Choroid plexus epithelial cell (primary cell): ENCODE data around the gene PDE2A.

Experiments
- DNase-seq: peaks from one replicate; pipeline ENCODE4 v3.0.0-alpha.2; 2010; ENCODE audit warnings: low read depth
- H3K4me3 ChIP-seq: 2 replicates; pipeline ENCODE4 v1.5.1; 2011; ENCODE audit warnings: low read depth, mild to moderate bottlenecking, control low read depth, low read length, moderate library complexity
- TF ChIP-seq, protein P1 (sequence below): conservative IDR thresholded peaks from 2 replicates; pipeline ENCODE4 v1.5.1; 2011; ENCODE audit warnings: low read depth, mild to moderate bottlenecking, control low read depth, inconsistent platforms, low read length, moderate library complexity

PDE2A gene

GRCh38 chr11:72581067-72581466 lies 93.2 kb downstream of the PDE2A start:
- DNase-seq, result no peak
- TF ChIP-seq, protein P1, sequence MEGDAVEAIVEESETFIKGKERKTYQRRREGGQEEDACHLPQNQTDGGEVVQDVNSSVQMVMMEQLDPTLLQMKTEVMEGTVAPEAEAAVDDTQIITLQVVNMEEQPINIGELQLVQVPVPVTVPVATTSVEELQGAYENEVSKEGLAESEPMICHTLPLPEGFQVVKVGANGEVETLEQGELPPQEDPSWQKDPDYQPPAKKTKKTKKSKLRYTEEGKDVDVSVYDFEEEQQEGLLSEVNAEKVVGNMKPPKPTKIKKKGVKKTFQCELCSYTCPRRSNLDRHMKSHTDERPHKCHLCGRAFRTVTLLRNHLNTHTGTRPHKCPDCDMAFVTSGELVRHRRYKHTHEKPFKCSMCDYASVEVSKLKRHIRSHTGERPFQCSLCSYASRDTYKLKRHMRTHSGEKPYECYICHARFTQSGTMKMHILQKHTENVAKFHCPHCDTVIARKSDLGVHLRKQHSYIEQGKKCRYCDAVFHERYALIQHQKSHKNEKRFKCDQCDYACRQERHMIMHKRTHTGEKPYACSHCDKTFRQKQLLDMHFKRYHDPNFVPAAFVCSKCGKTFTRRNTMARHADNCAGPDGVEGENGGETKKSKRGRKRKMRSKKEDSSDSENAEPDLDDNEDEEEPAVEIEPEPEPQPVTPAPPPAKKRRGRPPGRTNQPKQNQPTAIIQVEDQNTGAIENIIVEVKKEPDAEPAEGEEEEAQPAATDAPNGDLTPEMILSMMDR, result no peak
- H3K4me3 ChIP-seq, result no peak overlapping the region

GRCh38 chr11:72580642-72580950 lies 93.6 kb downstream of the PDE2A start:
- H3K4me3 ChIP-seq, result no peak overlapping the region
- TF ChIP-seq, protein P1, result no peak
- DNase-seq, result no peak

DNA sequence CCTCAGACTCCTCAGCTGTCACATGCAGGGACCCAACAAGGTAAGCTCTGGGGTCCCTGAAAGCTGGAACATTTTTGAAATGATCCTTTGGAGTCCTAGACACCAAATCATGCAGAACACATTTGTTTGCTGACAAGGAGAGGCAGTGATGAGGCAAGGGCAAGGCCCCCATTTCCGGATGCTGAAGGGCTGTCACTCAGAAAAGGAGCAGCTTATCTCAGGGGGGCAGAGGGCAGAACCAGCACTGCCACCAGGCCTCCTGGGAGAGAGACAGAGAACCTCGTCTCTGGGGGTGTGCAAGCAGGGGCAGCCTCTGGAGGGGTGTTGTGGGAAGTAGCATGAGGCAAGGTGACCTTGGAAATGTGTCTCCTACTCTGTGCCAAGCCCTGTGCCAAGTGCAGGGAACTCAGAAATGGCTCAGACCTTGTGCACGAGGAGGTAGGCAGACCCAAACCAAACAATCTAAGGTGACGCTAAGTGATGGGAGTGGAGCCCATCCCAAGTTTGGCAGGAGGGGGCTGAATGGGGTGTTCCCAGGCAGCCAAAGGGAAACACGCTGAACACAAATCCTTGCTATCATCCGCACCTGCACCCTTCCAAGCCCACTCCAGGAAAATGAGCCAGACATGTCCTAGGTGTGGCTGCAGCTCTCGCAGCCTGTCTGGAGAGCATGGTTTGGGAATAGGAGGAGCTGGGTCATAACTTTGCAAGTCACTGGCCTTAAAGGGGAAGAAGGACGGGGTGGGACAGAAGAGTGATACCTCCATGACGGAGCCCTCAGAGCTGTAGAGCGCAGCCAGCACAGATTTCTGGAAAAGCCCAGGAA lies 94.2 kb downstream of the PDE2A start:
- TF ChIP-seq, protein P1, result no peak
- DNase-seq, result no peak

GRCh38 chr11:72578991-72579815 lies 95.0 kb downstream of the PDE2A start:
- DNase-seq, result no peak
- no peak overlapping the region for H3K4me3 ChIP-seq
- TF ChIP-seq, protein P1, result no peak

More for the DNA sequence above, 94.2 kb downstream of the PDE2A start:
- no peak overlapping the region for H3K4me3 ChIP-seq

- DNase-seq, result no peak
- TF ChIP-seq, protein P1, result no peak
- no peak overlapping the region for H3K4me3 ChIP-seq
These were observed 95.7 kb downstream of the PDE2A start for GRCh38 chr11:72578566-72578965.

GRCh38 chr11:72578051-72578450 lies 96.2 kb downstream of the PDE2A start:
- no peak overlapping the region for H3K4me3 ChIP-seq
- TF ChIP-seq, protein P1, result no peak
- no peak for DNase-seq
